ENCODE measurements around the gene DPP4. TPM values are rescaled to one million over a fixed set of nuclear protein-coding genes. Genes with fewer than 3 reads are reported as not detected.

DPP4 gene
- total RNA-seq, 1 experiment from 2014 or later: 2.8 TPM

DNA sequence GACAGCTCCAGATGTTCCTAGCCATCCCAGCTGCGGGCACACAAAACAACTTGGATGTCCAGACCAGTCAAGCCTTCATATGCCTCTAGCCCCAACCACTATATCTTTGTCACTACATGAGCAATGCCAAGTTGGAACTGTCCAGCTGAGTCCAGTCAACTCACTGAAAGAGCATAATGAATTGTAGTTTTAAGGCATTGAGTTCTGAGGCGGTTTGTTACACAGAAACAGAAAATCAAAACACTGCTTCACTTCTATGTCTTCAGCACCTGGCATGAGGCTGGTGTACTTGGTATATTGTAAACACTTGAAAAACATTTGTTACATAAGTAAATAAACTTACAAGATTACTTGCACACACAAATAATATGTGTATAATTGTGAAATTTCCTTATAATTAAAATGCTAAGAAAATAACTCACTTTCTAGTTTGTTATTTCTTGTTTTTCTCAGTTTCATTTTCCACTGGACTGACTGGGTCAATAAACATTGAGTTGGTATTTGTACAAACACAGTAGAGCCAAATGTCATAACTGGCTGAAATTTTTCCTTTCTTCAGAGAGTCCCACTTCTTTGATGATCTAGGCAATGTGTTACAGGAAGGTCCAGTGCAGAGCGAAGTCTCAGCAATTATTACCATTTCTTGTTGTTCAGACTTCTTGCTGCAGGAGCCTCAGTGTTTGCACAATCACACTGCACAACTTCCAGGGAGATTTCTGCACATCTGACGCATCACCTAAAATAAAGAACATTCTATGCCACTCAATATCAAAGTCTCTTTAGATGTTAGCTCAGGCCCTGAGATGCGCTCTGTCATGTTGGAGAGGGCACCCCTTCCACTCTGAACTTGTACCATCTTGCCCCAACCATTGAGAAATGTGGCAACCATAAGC lies 38.2 kb upstream of the DPP4 start:
- no peak overlapping the region for H3K18ac ChIP-seq (ENCODE audit: insufficient read length, low read depth, low read length)
- H2BK120ac ChIP-seq (ENCODE audit: low read depth, low read length, poor library complexity, severe bottlenecking): no peak overlapping the region
- H2BK15ac ChIP-seq (ENCODE audit: low read depth, low read length): no peak overlapping the region
- H3K79me2 ChIP-seq (ENCODE audit: insufficient read depth, low read length): no peaks in the 10 kb centered on the region
- H3T11ph ChIP-seq (ENCODE audit: low read length): no peak overlapping the region
- H4K20me1 ChIP-seq (ENCODE audit: control insufficient read depth, insufficient read depth, insufficient read length): no peaks in the 10 kb centered on the region
- no peak for DNase-seq
- no peak overlapping the region for H3K56ac ChIP-seq (ENCODE audit: insufficient read length, low read depth, low read length)
- H2BK20ac ChIP-seq (ENCODE audit: low read depth, low read length, poor library complexity, severe bottlenecking): no peak overlapping the region
- no peak overlapping the region for H3K27ac ChIP-seq (ENCODE audit: insufficient read length, low read depth, low read length)
- no peaks in the 10 kb centered on the region for H3K27me3 ChIP-seq (ENCODE audit: insufficient read depth, low read length)
- H3K4me1 Mint-ChIP-seq: peaks cover 16% of the 10 kb centered on the region in 2 experiments
- no peak overlapping the region for H4K91ac ChIP-seq (ENCODE audit: insufficient read length, low read depth, low read length)
- H3K4me2 ChIP-seq (ENCODE audit: insufficient read depth, insufficient read length, low read length): no peak overlapping the region
- no peak overlapping the region for H3K23ac ChIP-seq (ENCODE audit: insufficient read length, low read depth, low read length)
- H4K8ac ChIP-seq (replicated peaks; ENCODE audit: insufficient read length, low read depth, low read length): no peak overlapping the region
- no peak overlapping the region for H3K4ac ChIP-seq (ENCODE audit: low read depth, low read length)
- H2BK5ac ChIP-seq (ENCODE audit: insufficient read length, low read length): no peak overlapping the region
- TF ChIP-seq, protein P1, sequence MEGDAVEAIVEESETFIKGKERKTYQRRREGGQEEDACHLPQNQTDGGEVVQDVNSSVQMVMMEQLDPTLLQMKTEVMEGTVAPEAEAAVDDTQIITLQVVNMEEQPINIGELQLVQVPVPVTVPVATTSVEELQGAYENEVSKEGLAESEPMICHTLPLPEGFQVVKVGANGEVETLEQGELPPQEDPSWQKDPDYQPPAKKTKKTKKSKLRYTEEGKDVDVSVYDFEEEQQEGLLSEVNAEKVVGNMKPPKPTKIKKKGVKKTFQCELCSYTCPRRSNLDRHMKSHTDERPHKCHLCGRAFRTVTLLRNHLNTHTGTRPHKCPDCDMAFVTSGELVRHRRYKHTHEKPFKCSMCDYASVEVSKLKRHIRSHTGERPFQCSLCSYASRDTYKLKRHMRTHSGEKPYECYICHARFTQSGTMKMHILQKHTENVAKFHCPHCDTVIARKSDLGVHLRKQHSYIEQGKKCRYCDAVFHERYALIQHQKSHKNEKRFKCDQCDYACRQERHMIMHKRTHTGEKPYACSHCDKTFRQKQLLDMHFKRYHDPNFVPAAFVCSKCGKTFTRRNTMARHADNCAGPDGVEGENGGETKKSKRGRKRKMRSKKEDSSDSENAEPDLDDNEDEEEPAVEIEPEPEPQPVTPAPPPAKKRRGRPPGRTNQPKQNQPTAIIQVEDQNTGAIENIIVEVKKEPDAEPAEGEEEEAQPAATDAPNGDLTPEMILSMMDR (conservative IDR thresholded peaks at IDR 0.05): no peak
- H3K27ac Mint-ChIP-seq: no peak overlapping the region
- H3K4me3 Mint-ChIP-seq: no peak overlapping the region
- H3K4me1 ChIP-seq (ENCODE audit: insufficient read depth, low read length): peaks cover 5% of the 10 kb centered on the region; the same call in 1 of the 2 replicates
- no peaks in the 10 kb centered on the region for H3K23me2 ChIP-seq (ENCODE audit: insufficient read length, low read depth, low read length, poor library complexity, severe bottlenecking)
- peaks cover 4 to 12% (median 9%) of the 10 kb centered on the region in 3 experiments; a peak in 6 of 7 replicates for H3K36me3 Mint-ChIP-seq (ENCODE audit: insufficient read depth in 1 of 3, low read depth in 3 of 3)
- no peak overlapping the region for H3K14ac ChIP-seq (ENCODE audit: insufficient read depth, low read length)
- no peaks in the 10 kb centered on the region for H3K9me3 ChIP-seq (ENCODE audit: control insufficient read depth, low read depth, low read length)
- H3K27me3 Mint-ChIP-seq (ENCODE audit: low read depth): no peaks in the 10 kb centered on the region; the same call in 1 of the 2 replicates
- no CpG with 5 or more reads among the region's 5 CpGs for WGBS (ENCODE audit: extremely low coverage, insufficient read length, low lambda C conversion rate)
- H2AK5ac ChIP-seq (ENCODE audit: insufficient read length, low read length): no peak overlapping the region
- H3K9me3 Mint-ChIP-seq: peaks cover 8 to 14% of the 10 kb centered on the region in 2 experiments
- no peak overlapping the region for H3K9ac ChIP-seq (ENCODE audit: extremely low read depth, insufficient read length, low read length)
- H4K5ac ChIP-seq (ENCODE audit: insufficient read length, low read depth, low read length): no peak overlapping the region
- H2BK12ac ChIP-seq (ENCODE audit: insufficient read length, low read depth, low read length): no peak overlapping the region
- H3K79me1 ChIP-seq (ENCODE audit: insufficient read depth, low read depth, low read length, poor library complexity, severe bottlenecking): no peaks in the 10 kb centered on the region
- H2AFZ ChIP-seq (ENCODE audit: low read length): no peak overlapping the region

All from H9 (cell line).